HepG2 (cell line): ENCODE measurements around the gene ABHD17A. TPM values are rescaled to one million over a fixed set of nuclear protein-coding genes. Genes with fewer than 3 reads are reported as not detected.

Experiments
- MTA1 ChIP-seq: sonication (generic); formaldehyde crosslinking; IDR thresholded peaks from 2 replicates; pipeline ENCODE4 v1.4.0; 2020; ENCODE audit warnings: missing genetic modification reagents, mild to moderate bottlenecking, borderline replicate concordance
- MYC ChIP-seq: sonication (generic); formaldehyde crosslinking; IDR thresholded peaks from 2 replicates; pipeline ENCODE4 v1.9.0; 2021; ENCODE audit warnings: missing genetic modification reagents, borderline replicate concordance
- PCBP1 ChIP-seq: fragments of 200-400 bp; formaldehyde crosslinking; IDR thresholded peaks from 2 replicates; pipeline ENCODE4 v1.6.1; 2017; ENCODE audit warnings: mild to moderate bottlenecking, low read depth, low read length, borderline replicate concordance
- RBFOX2 ChIP-seq: fragments of 200-400 bp; formaldehyde crosslinking; IDR thresholded peaks from 2 replicates; pipeline ENCODE4 v1.6.1; 2017; ENCODE audit warnings: low read depth, mild to moderate bottlenecking, low read length
- SALL2 ChIP-seq: sonication (generic); formaldehyde crosslinking; IDR thresholded peaks from 2 replicates; pipeline ENCODE4 v1.8.1; 2023; ENCODE audit warnings: mild to moderate bottlenecking, missing genetic modification reagents, inconsistent platforms
- SIN3A ChIP-seq: IDR thresholded peaks from 2 replicates; pipeline ENCODE4 v1.6.1; 2011; ENCODE audit warnings: low read depth, mild to moderate bottlenecking, control low read depth, low read length, borderline replicate concordance
- YY1 ChIP-seq: IDR thresholded peaks from 2 replicates; pipeline ENCODE4 v1.6.1; 2011; ENCODE audit warnings: low read length, low read depth, moderate library complexity, mild to moderate bottlenecking; ENCODE audit not compliant: insufficient read depth, insufficient replicate concordance
- ZEB1 ChIP-seq: IDR thresholded peaks from 2 replicates; pipeline ENCODE4 v1.6.1; 2012; ENCODE audit warnings: mild to moderate bottlenecking, low read depth, inconsistent platforms; ENCODE audit not compliant: insufficient replicate concordance
- ZFP36L1 ChIP-seq: sonication (generic); formaldehyde crosslinking; IDR thresholded peaks from 2 replicates; pipeline ENCODE4 v1.8.0; 2022; ENCODE audit warnings: mild to moderate bottlenecking, missing genetic modification reagents, moderate library complexity
- ZFX ChIP-seq: sonication (generic); formaldehyde crosslinking; IDR thresholded peaks from 2 replicates; pipeline ENCODE4 v1.4.0; 2020; ENCODE audit warnings: mild to moderate bottlenecking, low read depth, missing genetic modification reagents, moderate library complexity
- ZKSCAN8 ChIP-seq: IDR thresholded peaks from 2 replicates; pipeline ENCODE4 v1.6.1; 2016; ENCODE audit warnings: borderline replicate concordance, missing genetic modification reagents, missing compliant biosample characterization
- ZNF101 ChIP-seq: sonication (generic); formaldehyde crosslinking; IDR thresholded peaks from 2 replicates; pipeline ENCODE4 v1.4.0; 2020; ENCODE audit warnings: mild to moderate bottlenecking, low read depth, missing genetic modification reagents, borderline replicate concordance
- ZNF232 ChIP-seq: sonication (generic); formaldehyde crosslinking; IDR thresholded peaks from 2 replicates; pipeline ENCODE4 v1.4.0; 2020; ENCODE audit warnings: missing genetic modification reagents, borderline replicate concordance
- ZNF782 ChIP-seq: sonication (generic); formaldehyde crosslinking; IDR thresholded peaks from 2 replicates; pipeline ENCODE4 v1.4.0; 2020; ENCODE audit warnings: missing genetic modification reagents, mild to moderate bottlenecking, borderline replicate concordance
- ZNF788 ChIP-seq: sonication (generic); formaldehyde crosslinking; IDR thresholded peaks from 2 replicates; pipeline ENCODE4 v1.5.0; 2020; ENCODE audit warnings: mild to moderate bottlenecking, missing genetic modification reagents, borderline replicate concordance
- ZNF792 ChIP-seq: IDR thresholded peaks from 2 replicates; pipeline ENCODE4 v1.6.1; 2016
- polyA plus RNA-seq, 8 experiments: library from polyadenylated mRNA; depleted of rRNA in 3 of 8; stranded (reverse) in 7 of 8; unstranded in 1 of 8; fragments of >200 nt; fragmentation: Illumina TruSeq in 4 of 8; extraction: Trizol in 4 of 8; gene quantifications; 2 replicates each; pipeline versions ENCODE4 v1.2.1 to v1.2.3, GENCODE V29; 2011 to 2016; ENCODE audit warnings: low read depth in 4 of 8, missing spikeins in 1 of 8, mixed read lengths in 1 of 8; ENCODE audit not compliant: insufficient read depth in 1 of 8
- total RNA-seq, 5 experiments: library from RNA; depleted of rRNA; stranded (reverse); fragments of >200 nt; fragmentation: Illumina TruSeq; extraction: Trizol; gene quantifications; 2 replicates each; pipeline ENCODE4 v1.2.3, GENCODE V29; 2016; ENCODE audit warnings: low read depth in 1 of 5
- TF ChIP-seq, protein P1 (sequence below): IDR thresholded peaks from 2 replicates; pipeline ENCODE4 v1.6.1; 2012; ENCODE audit warnings: inconsistent platforms
- TF ChIP-seq, protein P2 (sequence below): sonication (generic); formaldehyde crosslinking; IDR thresholded peaks from 2 replicates; pipeline ENCODE4 v1.4.0; 2020; ENCODE audit warnings: missing genetic modification reagents
- TF ChIP-seq, protein P3 (sequence below): sonication (generic); formaldehyde crosslinking; IDR thresholded peaks from 2 replicates; pipeline ENCODE4 v1.4.0; 2020; ENCODE audit warnings: missing genetic modification reagents
- TF ChIP-seq, protein P4 (sequence below): sonication (generic); formaldehyde crosslinking; IDR thresholded peaks from 2 replicates; pipeline ENCODE4 v1.9.0; 2022; ENCODE audit warnings: low read depth, missing genetic modification reagents

ABHD17A gene
- total and polyA plus RNA-seq, 2 of the 13 experiments (the other 11 are each of a cell fraction or from before 2014, with no cell fraction given) = 27.7 to 40.8 TPM

DNA sequence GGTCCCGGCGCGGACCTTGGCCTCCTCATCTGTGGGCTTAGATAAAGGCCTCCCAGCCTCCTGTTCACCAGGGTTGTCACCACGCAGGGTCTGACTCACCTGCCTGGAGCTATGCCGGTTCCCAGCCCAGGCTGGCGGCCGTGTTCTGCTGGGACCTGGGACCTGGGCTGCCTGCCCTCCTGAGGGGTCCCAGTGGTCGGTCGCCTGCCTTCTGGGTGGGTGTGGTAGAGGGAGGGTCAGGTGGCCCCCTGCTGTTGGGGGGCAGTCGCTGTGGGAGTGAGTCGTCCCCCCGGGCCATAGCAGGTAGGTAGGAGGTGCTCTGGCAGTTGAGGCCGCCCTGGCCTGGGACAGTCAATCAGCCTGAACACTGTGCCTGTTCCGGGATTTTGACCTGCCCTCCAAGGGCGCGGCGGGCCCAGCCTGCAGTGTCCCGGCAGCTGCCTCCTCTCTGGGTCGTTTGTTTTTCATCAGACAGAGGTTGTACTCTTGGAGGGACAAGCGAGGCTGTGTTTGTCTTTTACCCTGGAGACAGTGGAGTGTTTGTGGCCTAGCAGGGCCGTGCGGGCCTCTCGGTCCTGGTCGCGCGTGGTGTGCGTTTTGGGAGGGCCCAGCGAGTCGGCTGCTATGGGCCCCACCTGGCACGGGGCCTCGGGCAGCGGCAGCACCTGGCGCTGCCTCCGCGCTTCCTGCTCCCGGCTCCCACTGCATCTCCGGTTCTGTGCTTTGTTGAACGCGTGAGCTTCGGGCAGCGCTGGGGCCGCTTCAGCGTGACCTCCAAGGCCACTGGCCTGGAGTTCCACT, 22.5 kb upstream of the ABHD17A start (continued):
- TF ChIP-seq ZNF101 (CRISPR knock-in tag) (0 out of 2 replicates have a peak, but pooled peaks have one; percentile 54), SALL2 (peak; percentile 63; the same call in 1 of the 2 replicates), PCBP1 (0 out of 2 replicates have a peak, but pooled peaks have one; percentile 50), ZKSCAN8 (no peak), RBFOX2 (peak; percentile 73), MYC (CRISPR knock-in tag) (peak; percentile 7; the same call in 1 of the 2 replicates), ZFP36L1 (no peak), ZNF782 (CRISPR knock-in tag) (peak; percentile 85; the same call in 1 of the 2 replicates), ZEB1 (peak; percentile 6), ZNF788 (peak; percentile 44; the same call in 1 of the 2 replicates), MTA1 (CRISPR knock-in tag) (peak; percentile 82; the same call in 1 of the 2 replicates), YY1 (no peak), ZNF792 (CRISPR knock-in tag) (peak; percentile 67; the same call in 1 of the 2 replicates), ZFX (peak; percentile 75), SIN3A (peak; percentile 42; the same call in 1 of the 2 replicates), ZNF232 (no peak)
- TF ChIP-seq, protein P1, sequence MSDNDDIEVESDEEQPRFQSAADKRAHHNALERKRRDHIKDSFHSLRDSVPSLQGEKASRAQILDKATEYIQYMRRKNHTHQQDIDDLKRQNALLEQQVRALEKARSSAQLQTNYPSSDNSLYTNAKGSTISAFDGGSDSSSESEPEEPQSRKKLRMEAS = 0 out of 2 replicates have a peak, but pooled peaks have one; percentile 21
- TF ChIP-seq, protein P2, sequence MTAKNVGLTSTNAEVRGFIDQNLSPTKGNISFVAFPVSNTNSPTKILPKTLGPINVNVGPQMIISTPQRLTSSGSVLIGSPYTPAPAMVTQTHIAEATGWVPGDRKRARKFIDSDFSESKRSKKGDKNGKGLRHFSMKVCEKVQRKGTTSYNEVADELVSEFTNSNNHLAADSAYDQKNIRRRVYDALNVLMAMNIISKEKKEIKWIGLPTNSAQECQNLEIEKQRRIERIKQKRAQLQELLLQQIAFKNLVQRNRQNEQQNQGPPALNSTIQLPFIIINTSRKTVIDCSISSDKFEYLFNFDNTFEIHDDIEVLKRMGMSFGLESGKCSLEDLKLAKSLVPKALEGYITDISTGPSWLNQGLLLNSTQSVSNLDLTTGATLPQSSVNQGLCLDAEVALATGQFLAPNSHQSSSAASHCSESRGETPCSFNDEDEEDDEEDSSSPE = 0 out of 2 replicates have a peak, but pooled peaks have one; percentile 34
- TF ChIP-seq, protein P3, sequence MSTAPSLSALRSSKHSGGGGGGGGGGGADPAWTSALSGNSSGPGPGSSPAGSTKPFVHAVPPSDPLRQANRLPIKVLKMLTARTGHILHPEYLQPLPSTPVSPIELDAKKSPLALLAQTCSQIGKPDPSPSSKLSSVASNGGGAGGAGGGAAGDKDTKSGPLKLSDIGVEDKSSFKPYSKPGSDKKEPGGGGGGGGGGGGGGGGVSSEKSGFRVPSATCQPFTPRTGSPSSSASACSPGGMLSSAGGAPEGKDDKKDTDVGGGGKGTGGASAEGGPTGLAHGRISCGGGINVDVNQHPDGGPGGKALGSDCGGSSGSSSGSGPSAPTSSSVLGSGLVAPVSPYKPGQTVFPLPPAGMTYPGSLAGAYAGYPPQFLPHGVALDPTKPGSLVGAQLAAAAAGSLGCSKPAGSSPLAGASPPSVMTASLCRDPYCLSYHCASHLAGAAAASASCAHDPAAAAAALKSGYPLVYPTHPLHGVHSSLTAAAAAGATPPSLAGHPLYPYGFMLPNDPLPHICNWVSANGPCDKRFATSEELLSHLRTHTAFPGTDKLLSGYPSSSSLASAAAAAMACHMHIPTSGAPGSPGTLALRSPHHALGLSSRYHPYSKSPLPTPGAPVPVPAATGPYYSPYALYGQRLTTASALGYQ = no peak
- TF ChIP-seq, protein P4, sequence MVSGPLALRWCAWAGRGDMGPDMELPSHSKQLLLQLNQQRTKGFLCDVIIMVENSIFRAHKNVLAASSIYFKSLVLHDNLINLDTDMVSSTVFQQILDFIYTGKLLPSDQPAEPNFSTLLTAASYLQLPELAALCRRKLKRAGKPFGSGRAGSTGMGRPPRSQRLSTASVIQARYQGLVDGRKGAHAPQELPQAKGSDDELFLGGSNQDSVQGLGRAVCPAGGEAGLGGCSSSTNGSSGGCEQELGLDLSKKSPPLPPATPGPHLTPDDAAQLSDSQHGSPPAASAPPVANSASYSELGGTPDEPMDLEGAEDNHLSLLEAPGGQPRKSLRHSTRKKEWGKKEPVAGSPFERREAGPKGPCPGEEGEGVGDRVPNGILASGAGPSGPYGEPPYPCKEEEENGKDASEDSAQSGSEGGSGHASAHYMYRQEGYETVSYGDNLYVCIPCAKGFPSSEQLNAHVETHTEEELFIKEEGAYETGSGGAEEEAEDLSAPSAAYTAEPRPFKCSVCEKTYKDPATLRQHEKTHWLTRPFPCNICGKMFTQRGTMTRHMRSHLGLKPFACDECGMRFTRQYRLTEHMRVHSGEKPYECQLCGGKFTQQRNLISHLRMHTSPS (CRISPR knock-in tag) = no peak
